CD14-positive monocyte (primary cell): ENCODE data around the gene MLN. TPM values are rescaled to one million over a fixed set of nuclear protein-coding genes. Genes with fewer than 3 reads are reported as not detected.

Source experiments
- DNase-seq, 3 donors: peaks; one replicate each; pipeline ENCODE4 v3.0.0-alpha.2; 2011 to 2022
- H2AFZ ChIP-seq: 2 replicates; pipeline ENCODE4 v1.6.0; 2012; ENCODE audit warnings: mild to moderate bottlenecking, low read depth, low read length, inconsistent platforms; ENCODE audit not compliant: insufficient read depth, poor library complexity, severe bottlenecking
- H3K27ac ChIP-seq, 2 donors: 1 replicate in 1 of 2; 2 replicates in 1 of 2; pipeline ENCODE4 v1.5.1; 2012 to 2013; ENCODE audit warnings: low read length in 2 of 2, control low read depth in 1 of 2, inconsistent platforms in 1 of 2, low read depth in 1 of 2, mild to moderate bottlenecking in 1 of 2
- H3K27me3 ChIP-seq, 2 donors: one replicate each; pipeline versions ENCODE4 v1.6.0 to v1.6.1; 2011 to 2013; ENCODE audit warnings: low read length in 2 of 2; ENCODE audit not compliant: control insufficient read depth in 2 of 2, insufficient read depth in 2 of 2
- H3K36me3 ChIP-seq, 2 donors: replicated peaks in 1 of 2; 1 replicate in 1 of 2; 2 replicates in 1 of 2; pipeline versions ENCODE4 v1.5.1 to v1.6.1; 2012 to 2013; ENCODE audit warnings: low read length in 2 of 2, control low read depth in 1 of 2, inconsistent platforms in 1 of 2, mild to moderate bottlenecking in 1 of 2; ENCODE audit not compliant: insufficient read depth in 2 of 2, control insufficient read depth in 1 of 2
- H3K4me1 ChIP-seq, 2 donors: 1 replicate in 1 of 2; 2 replicates in 1 of 2; pipeline versions ENCODE4 v1.5.1 to v1.6.1; 2012 to 2013; ENCODE audit warnings: low read length in 2 of 2, control low read depth in 1 of 2, inconsistent platforms in 1 of 2, mild to moderate bottlenecking in 1 of 2, moderate library complexity in 1 of 2; ENCODE audit not compliant: insufficient read depth in 2 of 2, control insufficient read depth in 1 of 2
- H3K4me2 ChIP-seq: replicated peaks from 2 replicates; pipeline ENCODE3; 2012; ENCODE audit warnings: low read length, moderate library complexity, mild to moderate bottlenecking; ENCODE audit not compliant: poor library complexity, severe bottlenecking; ENCODE audit errors: extremely low read depth
- H3K4me3 ChIP-seq, 3 experiments: fragments of 200-600 bp in 1 of 3; sonication (generic) in 1 of 3; replicated peaks in 1 of 3; 1 replicate in 2 of 3; 2 replicates in 1 of 3; pipeline ENCODE4 v1.5.1; 2011 to 2013; ENCODE audit warnings: low read length in 3 of 3, mild to moderate bottlenecking in 3 of 3, control low read depth in 2 of 3, low read depth in 2 of 3, inconsistent platforms in 1 of 3, moderate library complexity in 1 of 3
- H3K79me2 ChIP-seq: 2 replicates; pipeline ENCODE4 v1.6.0; 2012; ENCODE audit warnings: mild to moderate bottlenecking, control low read depth, inconsistent platforms, low read length, moderate library complexity; ENCODE audit not compliant: insufficient read depth
- H3K9ac ChIP-seq: 2 replicates; pipeline ENCODE4 v1.6.0; 2017; ENCODE audit warnings: low read length, mild to moderate bottlenecking; ENCODE audit not compliant: insufficient read depth, poor library complexity, severe bottlenecking
- H3K9me3 ChIP-seq, 2 donors: replicated peaks in 1 of 2; 1 replicate in 1 of 2; 2 replicates in 1 of 2; pipeline versions ENCODE4 v1.5.1 to v1.6.1; 2012 to 2013; ENCODE audit warnings: low read length in 2 of 2, control low read depth in 1 of 2; ENCODE audit not compliant: control insufficient read depth in 1 of 2, insufficient read depth in 1 of 2
- H4K20me1 ChIP-seq: 2 replicates; pipeline ENCODE4 v1.6.0; 2012; ENCODE audit warnings: mild to moderate bottlenecking, low read length, control low read depth, moderate library complexity; ENCODE audit not compliant: insufficient read depth
- H3K27ac Mint-ChIP-seq, 7 donors: one replicate each; pipeline ENCODE4 v1.8.0; 2020; ENCODE audit warnings: mild to moderate bottlenecking in 7 of 7, mixed read lengths in 7 of 7, moderate library complexity in 6 of 7, inconsistent platforms in 2 of 7
- H3K27me3 Mint-ChIP-seq, 3 donors: one replicate each; pipeline ENCODE4 v1.8.0; 2021 to 2022; ENCODE audit warnings: low read depth in 3 of 3, mild to moderate bottlenecking in 3 of 3, mixed read lengths in 3 of 3, moderate library complexity in 3 of 3, inconsistent platforms in 1 of 3
- H3K36me3 Mint-ChIP-seq, 2 donors: one replicate each; pipeline ENCODE4 v1.8.0; 2020; ENCODE audit warnings: mixed read lengths in 2 of 2, inconsistent platforms in 1 of 2, mild to moderate bottlenecking in 1 of 2
- H3K4me1 Mint-ChIP-seq: one replicate; pipeline ENCODE4 v1.8.0; 2020; ENCODE audit warnings: mild to moderate bottlenecking, mixed read lengths
- H3K4me3 Mint-ChIP-seq, 2 donors: one replicate each; pipeline ENCODE4 v1.8.0; 2020; ENCODE audit warnings: mild to moderate bottlenecking in 2 of 2, mixed read lengths in 2 of 2, moderate library complexity in 1 of 2
- H3K9me3 Mint-ChIP-seq, 7 donors: one replicate each; pipeline ENCODE4 v1.8.0; 2020 to 2022; ENCODE audit warnings: mixed read lengths in 7 of 7, mild to moderate bottlenecking in 6 of 7, moderate library complexity in 6 of 7, inconsistent platforms in 2 of 7
- WGBS: methylation state at CpG from one replicate; pipeline ENCODE4 v1.1.5; 2013; ENCODE audit warnings: missing lambda C conversion rate; ENCODE audit not compliant: insufficient coverage; 5-methylcytosine and 5-hydroxymethylcytosine counted together
- intact Hi-C, 2 donors: fragments of 100-400 bp; cut with micrococcal nuclease; formaldehyde crosslinking; loops; one replicate each; pipeline versions ENCODE4 v1.15.0 to v1.15.1; 2023
- polyA plus RNA-seq, 3 donors: library from polyadenylated mRNA; depleted of rRNA in 1 of 3; unstranded in 2 of 3; stranded (reverse) in 1 of 3; fragments of 300-500 nt in 2 of 3; fragments of >200 nt in 1 of 3; fragmentation: Illumina TruSeq in 2 of 3; gene quantifications; 1 replicate in 2 of 3; 2 replicates in 1 of 3; pipeline ENCODE4 v1.2.3, GENCODE V29; 2012 to 2021
- TF ChIP-seq, protein P1 (sequence below): fragments of 200-600 bp; IDR thresholded peaks from one replicate; pipeline ENCODE4 v1.8.0; 2022; ENCODE audit warnings: antibody characterized with exemption, mild to moderate bottlenecking

Gene MLN
- polyA plus RNA-seq, 3 donors = not detected

DNA sequence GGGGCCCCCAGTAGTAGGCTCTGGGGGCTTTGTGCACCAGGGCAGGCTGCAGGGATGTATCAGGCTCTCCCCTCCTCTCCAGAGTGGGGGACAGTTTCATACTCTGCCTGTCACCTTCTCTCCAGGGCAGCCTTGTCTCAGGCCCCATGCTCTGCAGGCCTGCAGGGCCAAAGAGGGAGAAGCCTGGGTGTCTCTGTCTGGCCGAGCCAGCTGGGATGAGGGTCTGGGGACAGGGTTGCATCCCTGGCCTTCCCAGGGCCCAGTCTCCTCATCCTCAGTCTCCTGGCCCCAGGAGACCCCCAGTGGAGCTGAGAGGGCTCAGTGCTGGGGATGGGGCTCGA, 42.3 kb downstream of the MLN start:
- DNase-seq = no peak
- Histone ChIP-seq H3K27ac (no peak overlapping the region), H3K4me2 (no peak overlapping the region), H4K20me1 (no peaks in the 10 kb centered on the region), H3K27me3 (no peaks in the 10 kb centered on the region), H3K9me3 (no peaks in the 10 kb centered on the region), H3K79me2 (no peaks in the 10 kb centered on the region), H3K9ac (no peak overlapping the region), H3K36me3 (no peaks in the 10 kb centered on the region), H3K4me1 (no peaks in the 10 kb centered on the region), H2AFZ (no peak overlapping the region), H3K4me3 (no peak overlapping the region)
- Mint-ChIP-seq H3K27me3 (peaks cover 0 to 6% (median 5%) of the 10 kb centered on the region in 3 donors), H3K36me3 (no peaks in the 10 kb centered on the region), H3K4me3 (no peak overlapping the region), H3K9me3 (no peaks in the 10 kb centered on the region), H3K4me1 (no peaks in the 10 kb centered on the region), H3K27ac (no peak overlapping the region)
- TF ChIP-seq, protein P1, sequence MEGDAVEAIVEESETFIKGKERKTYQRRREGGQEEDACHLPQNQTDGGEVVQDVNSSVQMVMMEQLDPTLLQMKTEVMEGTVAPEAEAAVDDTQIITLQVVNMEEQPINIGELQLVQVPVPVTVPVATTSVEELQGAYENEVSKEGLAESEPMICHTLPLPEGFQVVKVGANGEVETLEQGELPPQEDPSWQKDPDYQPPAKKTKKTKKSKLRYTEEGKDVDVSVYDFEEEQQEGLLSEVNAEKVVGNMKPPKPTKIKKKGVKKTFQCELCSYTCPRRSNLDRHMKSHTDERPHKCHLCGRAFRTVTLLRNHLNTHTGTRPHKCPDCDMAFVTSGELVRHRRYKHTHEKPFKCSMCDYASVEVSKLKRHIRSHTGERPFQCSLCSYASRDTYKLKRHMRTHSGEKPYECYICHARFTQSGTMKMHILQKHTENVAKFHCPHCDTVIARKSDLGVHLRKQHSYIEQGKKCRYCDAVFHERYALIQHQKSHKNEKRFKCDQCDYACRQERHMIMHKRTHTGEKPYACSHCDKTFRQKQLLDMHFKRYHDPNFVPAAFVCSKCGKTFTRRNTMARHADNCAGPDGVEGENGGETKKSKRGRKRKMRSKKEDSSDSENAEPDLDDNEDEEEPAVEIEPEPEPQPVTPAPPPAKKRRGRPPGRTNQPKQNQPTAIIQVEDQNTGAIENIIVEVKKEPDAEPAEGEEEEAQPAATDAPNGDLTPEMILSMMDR = no peak
- intact Hi-C loops = no loop called here
- 73% methylated on average over 1 of the region's 2 CpGs for WGBS

DNA sequence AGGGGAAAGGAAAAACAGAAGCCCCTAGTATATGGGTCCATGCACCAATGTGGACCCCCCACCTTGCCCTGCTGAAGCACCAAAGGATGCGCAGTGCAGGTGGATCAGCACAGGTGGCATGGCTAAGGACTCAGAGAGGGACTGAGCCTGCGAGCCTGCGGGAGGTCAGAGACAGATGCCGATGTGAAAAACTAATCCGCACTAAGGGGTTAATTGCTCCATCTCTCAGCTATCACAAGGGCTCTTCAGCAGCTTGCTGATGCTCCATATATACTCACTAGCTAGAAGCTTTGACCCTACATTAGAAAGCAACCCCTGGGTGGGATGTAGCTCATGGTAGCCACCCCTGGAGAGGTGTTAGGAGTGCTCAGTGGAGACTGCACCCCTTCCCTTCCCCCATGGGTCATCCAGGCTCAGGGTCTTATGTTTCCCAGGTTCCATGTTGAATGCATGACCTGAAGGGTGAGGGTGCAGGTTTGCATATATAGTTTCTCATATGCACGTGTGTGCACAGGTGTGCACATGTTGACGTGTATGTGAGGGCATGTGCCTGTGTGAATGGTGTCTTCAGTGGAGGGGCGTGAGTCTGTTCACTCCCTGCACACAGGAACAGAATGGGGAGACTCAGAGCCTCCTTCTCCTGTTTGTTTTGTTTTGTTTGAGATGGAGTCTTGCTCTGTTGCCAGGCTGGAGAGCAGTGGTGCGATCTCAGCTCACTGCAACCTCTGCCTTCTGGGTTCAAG, 43.7 kb downstream of the MLN start:
- intact Hi-C loops = no loop called here
- H3K27me3 Mint-ChIP-seq = peaks cover 0 to 6% (median 2%) of the 10 kb centered on the region in 3 donors
- no peak overlapping the region for H3K27ac ChIP-seq
- no peaks in the 10 kb centered on the region for H3K79me2 ChIP-seq
- no peaks in the 10 kb centered on the region for H3K36me3 Mint-ChIP-seq
- H3K4me1 Mint-ChIP-seq = no peaks in the 10 kb centered on the region
- no peaks in the 10 kb centered on the region for H3K9me3 ChIP-seq
- H3K36me3 ChIP-seq = no peaks in the 10 kb centered on the region
- no peak overlapping the region for H2AFZ ChIP-seq
- no peak overlapping the region for H3K4me3 Mint-ChIP-seq
- no peak overlapping the region for H3K4me2 ChIP-seq
- H3K27ac Mint-ChIP-seq = no peak overlapping the region
- DNase-seq = no peak
- TF ChIP-seq, protein P1 = no peak
- no peak overlapping the region for H3K9ac ChIP-seq
- H3K9me3 Mint-ChIP-seq = no peaks in the 10 kb centered on the region
- H3K27me3 ChIP-seq = no peaks in the 10 kb centered on the region
- no peaks in the 10 kb centered on the region for H3K4me1 ChIP-seq
- no peak overlapping the region for H3K4me3 ChIP-seq
- 95% methylated on average over 7 of the region's 9 CpGs for WGBS
- no peaks in the 10 kb centered on the region for H4K20me1 ChIP-seq
